Parathyroid adenoma (tissue), 2 donors: ENCODE results near the gene FGR.
A peak's percentile ranks its signal among the peaks of the same experiment; 100 is the strongest.

ENCODE experiments used
- H2AFZ ChIP-seq: fragments of 300-600 bp; sonication (generic); one replicate; pipeline ENCODE4 v1.7.0; 2017; ENCODE audit warnings: antibody characterized with exemption, mild to moderate bottlenecking
- H3K27ac ChIP-seq: fragments of 300-600 bp; sonication (generic); one replicate; pipeline ENCODE4 v1.7.0; 2017
- H3K27me3 ChIP-seq: fragments of 300-600 bp; sonication (generic); one replicate; pipeline ENCODE4 v1.7.0; 2017; ENCODE audit warnings: low read length; ENCODE audit not compliant: control insufficient read depth, insufficient read depth
- H3K36me3 ChIP-seq: fragments of 300-600 bp; sonication (generic); one replicate; pipeline ENCODE4 v1.7.0; 2017; ENCODE audit warnings: low read length; ENCODE audit not compliant: control insufficient read depth, insufficient read depth
- H3K4me1 ChIP-seq: fragments of 300-600 bp; sonication (generic); one replicate; pipeline ENCODE4 v1.7.0; 2017; ENCODE audit warnings: control low read depth
- H3K4me2 ChIP-seq: fragments of 300-600 bp; sonication (generic); one replicate; pipeline ENCODE4 v1.7.0; 2017; ENCODE audit warnings: low read length
- H3K4me3 ChIP-seq: fragments of 300-600 bp; sonication (generic); one replicate; pipeline ENCODE4 v1.7.0; 2017; ENCODE audit warnings: low read depth, low read length
- H3K79me2 ChIP-seq: fragments of 300-600 bp; sonication (generic); one replicate; pipeline ENCODE4 v1.7.0; 2017; ENCODE audit warnings: control low read depth
- H3K9ac ChIP-seq: fragments of 300-600 bp; sonication (generic); one replicate; pipeline ENCODE4 v1.7.0; 2017; ENCODE audit warnings: mild to moderate bottlenecking
- H3K9me3 ChIP-seq: fragments of 300-600 bp; sonication (generic); one replicate; pipeline ENCODE4 v1.7.0; 2017; ENCODE audit warnings: low read length; ENCODE audit not compliant: control insufficient read depth
- TF ChIP-seq, protein P1 (sequence below): fragments of 300-600 bp; sonication (generic); IDR thresholded peaks from one replicate; pipeline ENCODE4 v1.7.0; 2017; ENCODE audit warnings: antibody characterized with exemption, mild to moderate bottlenecking
- donor health status: primary hyperparathyroidism.

FGR gene

GRCh38 chr1:27577504-27578188 lies 57.3 kb downstream of the FGR start:
- no peak overlapping the region for H3K9ac ChIP-seq
- H3K79me2 ChIP-seq, result peaks cover 3% of the 10 kb centered on the region
- H2AFZ ChIP-seq, result no peak overlapping the region
- no peaks in the 10 kb centered on the region for H3K9me3 ChIP-seq
- H3K4me1 ChIP-seq, result peaks cover 10% of the 10 kb centered on the region
- H3K4me3 ChIP-seq, result no peak overlapping the region
- no peak overlapping the region for H3K27ac ChIP-seq
- H3K27me3 ChIP-seq, result no peaks in the 10 kb centered on the region
- H3K4me2 ChIP-seq, result no peak overlapping the region
- no peaks in the 10 kb centered on the region for H3K36me3 ChIP-seq
- TF ChIP-seq, protein P1, sequence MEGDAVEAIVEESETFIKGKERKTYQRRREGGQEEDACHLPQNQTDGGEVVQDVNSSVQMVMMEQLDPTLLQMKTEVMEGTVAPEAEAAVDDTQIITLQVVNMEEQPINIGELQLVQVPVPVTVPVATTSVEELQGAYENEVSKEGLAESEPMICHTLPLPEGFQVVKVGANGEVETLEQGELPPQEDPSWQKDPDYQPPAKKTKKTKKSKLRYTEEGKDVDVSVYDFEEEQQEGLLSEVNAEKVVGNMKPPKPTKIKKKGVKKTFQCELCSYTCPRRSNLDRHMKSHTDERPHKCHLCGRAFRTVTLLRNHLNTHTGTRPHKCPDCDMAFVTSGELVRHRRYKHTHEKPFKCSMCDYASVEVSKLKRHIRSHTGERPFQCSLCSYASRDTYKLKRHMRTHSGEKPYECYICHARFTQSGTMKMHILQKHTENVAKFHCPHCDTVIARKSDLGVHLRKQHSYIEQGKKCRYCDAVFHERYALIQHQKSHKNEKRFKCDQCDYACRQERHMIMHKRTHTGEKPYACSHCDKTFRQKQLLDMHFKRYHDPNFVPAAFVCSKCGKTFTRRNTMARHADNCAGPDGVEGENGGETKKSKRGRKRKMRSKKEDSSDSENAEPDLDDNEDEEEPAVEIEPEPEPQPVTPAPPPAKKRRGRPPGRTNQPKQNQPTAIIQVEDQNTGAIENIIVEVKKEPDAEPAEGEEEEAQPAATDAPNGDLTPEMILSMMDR, result no peak

- H3K4me2 ChIP-seq, result no peak overlapping the region
- no peak overlapping the region for H3K9ac ChIP-seq
- peaks cover 19% of the 10 kb centered on the region for H3K4me1 ChIP-seq
- no peaks in the 10 kb centered on the region for H3K27me3 ChIP-seq
- no peak overlapping the region for H2AFZ ChIP-seq
- H3K27ac ChIP-seq, result no peak overlapping the region
- peaks cover under 1% of the 10 kb centered on the region for H3K79me2 ChIP-seq
- H3K36me3 ChIP-seq, result no peaks in the 10 kb centered on the region
- H3K4me3 ChIP-seq, result no peak overlapping the region
- TF ChIP-seq, protein P1, result no peak
- no peaks in the 10 kb centered on the region for H3K9me3 ChIP-seq
These were observed 58.2 kb downstream of the FGR start for GRCh38 chr1:27576806-27577227.

- no peaks in the 10 kb centered on the region for H3K9me3 ChIP-seq
- no peaks in the 10 kb centered on the region for H3K79me2 ChIP-seq
- H3K4me1 ChIP-seq, result peaks cover 23% of the 10 kb centered on the region
- TF ChIP-seq, protein P1, result no peak
- peak overlapping the region; percentile 71 for H3K4me2 ChIP-seq
- H3K27ac ChIP-seq, result no peak overlapping the region
- H3K36me3 ChIP-seq, result no peaks in the 10 kb centered on the region
- H2AFZ ChIP-seq, result no peak overlapping the region
- no peaks in the 10 kb centered on the region for H3K27me3 ChIP-seq
- H3K4me3 ChIP-seq, result peak overlapping the region; percentile 19
- H3K9ac ChIP-seq, result no peak overlapping the region
These were observed 59.1 kb downstream of the FGR start for GRCh38 chr1:27575840-27576331.

GRCh38 chr1:27574871-27575831 lies 59.8 kb downstream of the FGR start:
- H3K4me3 ChIP-seq, result peak overlapping the region; percentile 50
- peak overlapping the region; percentile 71 for H3K4me2 ChIP-seq
- no peaks in the 10 kb centered on the region for H3K9me3 ChIP-seq
- no peaks in the 10 kb centered on the region for H3K79me2 ChIP-seq
- peaks cover 28% of the 10 kb centered on the region for H3K4me1 ChIP-seq
- H3K9ac ChIP-seq, result no peak overlapping the region
- no peaks in the 10 kb centered on the region for H3K27me3 ChIP-seq
- H2AFZ ChIP-seq, result peak overlapping the region; percentile 64
- TF ChIP-seq, protein P1, result peak; percentile 28
- H3K36me3 ChIP-seq, result no peaks in the 10 kb centered on the region
- H3K27ac ChIP-seq, result peak overlapping the region; percentile 61
